ENCODE measurements around the gene STAT2. TPM values are rescaled to one million over a fixed set of nuclear protein-coding genes. Genes with fewer than 3 reads are reported as not detected.
"Not testable (repeated sequence)": the region's sequence is repeated elsewhere in the genome, so short reads cannot be mapped to it uniquely, and the experiment has no call there.

The STAT2 gene
- total RNA-seq, 2 experiments from 2014 or later = 116 to 124 TPM

DNA sequence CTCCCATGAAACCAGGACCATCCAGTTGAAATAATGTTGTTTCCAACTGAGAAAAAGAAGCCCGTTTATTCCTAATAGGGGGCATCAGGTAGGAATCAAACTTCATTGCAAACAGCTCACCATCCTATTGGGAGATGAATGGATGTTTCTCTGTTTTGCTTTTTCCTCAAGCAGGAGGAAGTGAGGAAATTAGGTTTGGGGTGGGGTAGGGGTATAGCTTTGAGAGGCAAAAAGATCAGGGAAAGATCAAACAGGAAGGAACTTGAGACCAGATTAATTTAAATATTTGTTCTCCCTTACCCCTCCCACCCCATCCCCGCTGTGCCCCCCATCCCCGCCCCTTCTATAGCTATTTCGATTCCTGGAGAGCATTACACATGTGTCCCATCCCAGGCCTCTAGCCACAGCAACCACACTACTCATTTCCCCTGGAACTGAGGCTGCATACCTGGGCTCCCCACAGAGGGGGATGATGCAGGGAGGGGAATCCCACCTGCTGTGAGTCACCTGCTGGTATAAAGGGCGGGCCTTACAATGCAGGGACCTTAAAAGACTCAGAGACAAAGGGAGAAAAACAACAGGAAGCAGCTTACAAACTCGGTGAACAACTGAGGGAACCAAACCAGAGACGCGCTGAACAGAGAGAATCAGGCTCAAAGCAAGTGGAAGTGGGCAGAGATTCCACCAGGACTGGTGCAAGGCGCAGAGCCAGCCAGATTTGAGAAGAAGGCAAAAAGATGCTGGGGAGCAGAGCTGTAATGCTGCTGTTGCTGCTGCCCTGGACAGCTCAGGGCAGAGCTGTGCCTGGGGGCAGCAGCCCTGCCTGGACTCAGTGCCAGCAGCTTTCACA lies 21.4 kb downstream of the STAT2 start, which contains the start of gene IL23A:
Gene IL23A, plus strand, starts transcription at position 577 of the 850 bp plus-strand sequence. Its CDS starts 161 bp downstream, at position 738.
- POLR2A ChIA-PET = interaction anchor here (0.6 to 3.2 kb wide), 7 partner anchors 16 to 1153 kb away, joined by 3 to 27 read pairs (median 4); partner anchors contain the start of genes CNPY2 and STAT2
- Mint-ChIP-seq H3K4me3 (peak within 1 kb of the TSS; percentile 73), H3K27me3 (no peaks in the 10 kb centered on the region), H3K27ac (peak within 1 kb of the TSS; percentile 97), H3K9me3 (ENCODE audit: low read depth) (no peaks in the 10 kb centered on the region), H3K36me3 (ENCODE audit: low read depth) (peaks cover 29% of the 10 kb centered on the region), H3K4me1 (peaks cover 47% of the 10 kb centered on the region)
- intact Hi-C loops (cut with DNase I, micrococcal nuclease) = loop anchor here (1.0 to 10.0 kb wide), 8 partner anchors 22 to 746 kb away; partner anchors contain the start of genes STAT2 (in 2 of the 2), CS (in 1 of the 2), NAB2 (in 1 of the 2) and NACA (in 1 of the 2)
- peak; percentile 94 for DNase-seq
- CTCF ChIA-PET = interaction anchor here (0.7 to 1.5 kb wide), 14 partner anchors 9 to 477 kb away, joined by 3 to 6 read pairs (median 3); partner anchors contain the start of genes ANKRD52, RBMS2 and STAT2
- peak; percentile 81 for ATAC-seq

DNA sequence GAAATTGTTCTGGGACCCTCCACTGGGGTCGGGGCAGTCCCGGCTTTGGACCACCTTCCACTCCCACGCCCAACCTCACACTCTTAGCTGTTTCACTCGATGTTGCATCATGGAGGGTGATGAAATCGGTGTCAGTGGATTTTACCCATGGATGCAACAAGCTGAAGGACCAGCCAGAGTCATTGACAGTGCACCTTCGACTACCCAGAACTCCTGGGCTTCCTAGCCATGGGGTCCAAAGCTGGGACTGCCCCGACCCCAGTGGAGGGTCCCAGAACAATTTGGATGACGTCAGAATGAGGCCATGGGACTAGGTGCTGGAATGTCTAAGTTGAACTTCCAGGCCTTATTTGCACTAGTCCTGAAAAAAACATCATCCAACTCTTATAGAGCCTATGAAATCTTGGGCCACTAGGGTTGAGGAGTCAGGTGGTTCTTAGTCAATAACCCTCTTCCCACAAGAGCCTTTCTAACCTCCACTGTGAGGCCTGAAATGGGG lies 22.1 kb downstream of the STAT2 start:
- H3K27ac Mint-ChIP-seq = peak overlapping the region; percentile 83
- ChIA-PET CTCF (interaction anchor here (0.7 to 1.5 kb wide), 8 partner anchors 10 to 476 kb away, joined by 3 to 6 read pairs (median 4); partner anchors contain the start of genes ANKRD52, RBMS2 and STAT2), POLR2A (interaction anchor here (0.6 to 3.2 kb wide), 5 partner anchors 16 to 831 kb away, joined by 3 to 27 read pairs (median 7); partner anchors contain the start of genes CNPY2 and STAT2)
- DNase-seq (no peak), ATAC-seq (no peak)
- H3K9me3 Mint-ChIP-seq (ENCODE audit: low read depth) = no peaks in the 10 kb centered on the region
- H3K36me3 Mint-ChIP-seq (ENCODE audit: low read depth) = peaks cover 22% of the 10 kb centered on the region
- peaks cover 51% of the 10 kb centered on the region for H3K4me1 Mint-ChIP-seq
- H3K27me3 Mint-ChIP-seq = no peaks in the 10 kb centered on the region
- intact Hi-C loops (cut with DNase I, micrococcal nuclease) = loop anchor here (1.0 to 10.0 kb wide), 8 partner anchors 21 to 747 kb away; partner anchors contain the start of genes STAT2 (in 2 of the 2), CS (in 1 of the 2), NAB2 (in 1 of the 2) and NACA (in 1 of the 2)
- peak overlapping the region; percentile 73 for H3K4me3 Mint-ChIP-seq

DNA sequence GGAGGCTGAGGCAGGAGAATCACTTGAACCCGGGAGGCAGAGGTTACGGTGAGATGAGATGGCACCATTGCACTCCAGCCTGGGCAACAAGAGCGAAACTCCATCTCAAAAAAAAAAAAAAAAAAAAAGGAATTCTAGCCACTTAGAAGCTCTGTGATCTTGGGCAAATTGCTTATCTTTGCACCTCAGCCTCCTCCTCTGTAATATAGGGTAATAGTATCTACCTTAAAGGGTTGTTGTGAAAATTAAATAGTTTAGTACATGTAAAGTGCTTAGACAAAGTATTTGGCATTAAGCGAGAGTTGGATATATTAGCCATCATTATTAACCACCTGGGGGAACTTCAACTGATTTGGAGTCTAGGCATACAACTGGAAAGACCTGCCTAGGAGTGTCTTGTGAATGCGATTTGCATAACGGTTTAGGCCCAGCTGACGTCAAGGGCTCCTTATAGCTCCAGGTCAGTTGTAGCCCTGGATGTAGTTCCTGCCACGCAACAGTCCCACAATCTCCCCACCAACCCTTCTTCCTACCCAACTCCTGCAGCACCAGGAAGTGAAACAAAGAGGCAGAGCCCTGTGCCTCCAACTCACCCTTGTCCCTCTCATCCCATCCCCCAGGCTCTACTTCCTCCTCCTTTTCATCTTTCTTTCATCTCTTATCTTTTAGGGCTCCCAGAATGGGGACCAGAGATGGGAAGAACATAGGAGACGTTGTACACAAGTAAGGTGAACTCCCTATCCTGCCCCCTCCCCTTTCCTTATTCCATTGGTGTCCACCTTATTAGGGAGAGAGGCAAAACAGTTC lies 23.3 kb downstream of the STAT2 start:
- DNase-seq (no peak), ATAC-seq (no peak)
- CTCF ChIA-PET = interaction anchor here (0.6 to 1.3 kb wide), 5 partner anchors 11 to 1247 kb away, joined by 3 to 4 read pairs (median 3); partner anchors contain the start of gene STAT2
- H3K27ac Mint-ChIP-seq = peak overlapping the region; percentile 38
- intact Hi-C loops (cut with DNase I, micrococcal nuclease) = loop anchor here in 1 of 2 experiments (10.0 kb wide), 2 partner anchors 388 to 748 kb away; partner anchors contain the start of genes NAB2 and NACA
- no peaks in the 10 kb centered on the region for H3K9me3 Mint-ChIP-seq (ENCODE audit: low read depth)
- H3K4me1 Mint-ChIP-seq = peaks cover 55% of the 10 kb centered on the region
- POLR2A ChIA-PET = interaction anchor here (0.7 to 3.2 kb wide), 2 partner anchors 21 to 119 kb away, joined by 7 to 16 read pairs; partner anchors contain the start of gene CNPY2
- peaks cover 14% of the 10 kb centered on the region for H3K36me3 Mint-ChIP-seq (ENCODE audit: low read depth)
- no peaks in the 10 kb centered on the region for H3K27me3 Mint-ChIP-seq
- H3K4me3 Mint-ChIP-seq = no peak overlapping the region

DNA sequence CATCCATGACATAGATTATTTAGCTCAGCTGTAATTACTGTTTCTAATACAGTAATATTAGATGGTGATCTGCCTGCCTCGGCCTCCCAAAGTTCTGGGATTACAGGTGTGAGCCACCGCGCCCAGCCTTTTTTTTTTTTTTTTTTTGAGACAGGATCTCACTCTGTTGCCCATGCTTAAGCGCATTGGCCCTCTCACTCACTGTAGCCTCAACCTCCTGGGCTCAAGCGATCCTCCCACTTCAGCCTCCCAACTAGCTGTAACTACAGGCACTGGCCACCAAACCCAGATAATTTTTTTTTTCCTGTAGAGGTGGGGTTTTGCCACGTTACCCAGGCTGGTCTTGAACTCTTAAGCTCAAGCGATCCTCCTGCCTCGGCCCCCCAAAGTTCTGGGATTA lies 24.4 kb downstream of the STAT2 start:
- peaks cover 52% of the 10 kb centered on the region for H3K4me1 Mint-ChIP-seq
- H3K4me3 Mint-ChIP-seq; ATAC-seq; POLR2A ChIA-PET; H3K27ac Mint-ChIP-seq; H3K27me3 Mint-ChIP-seq; DNase-seq; H3K9me3 Mint-ChIP-seq (ENCODE audit: low read depth); H3K36me3 Mint-ChIP-seq (ENCODE audit: low read depth): not testable (repeated sequence)
- intact Hi-C loops (cut with DNase I, micrococcal nuclease) = loop anchor here in 1 of 2 experiments (2.0 to 10.0 kb wide), 3 partner anchors 69 to 749 kb away; partner anchors contain the start of genes COQ10A, NAB2 and NACA
- CTCF ChIA-PET = interaction anchor here (0.7 to 0.8 kb wide), 2 partner anchors 12 to 45 kb away, joined by 3 to 4 read pairs; no protein-coding TSS in a partner anchor

DNA sequence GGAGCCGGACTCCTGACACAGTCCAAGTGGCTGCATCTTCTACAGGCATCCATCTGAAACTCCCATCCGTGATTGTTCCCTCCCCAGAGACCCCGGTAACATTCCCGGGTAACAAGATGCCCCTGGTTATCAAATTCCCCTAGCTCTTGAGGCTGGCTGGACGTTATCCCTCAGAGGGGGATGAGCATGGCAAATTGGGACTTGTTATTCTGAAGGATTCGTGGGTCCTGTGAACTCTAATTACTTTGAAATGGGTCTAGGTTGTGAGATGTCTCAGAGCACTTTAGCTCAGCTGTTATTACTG lies 25.5 kb downstream of the STAT2 start:
- POLR2A ChIA-PET = interaction anchor here (0.6 to 2.2 kb wide), 2 partner anchors 13 to 25 kb away, joined by 9 read pairs; partner anchors contain the start of gene STAT2
- no peak for DNase-seq
- Mint-ChIP-seq H3K36me3 (ENCODE audit: low read depth) (peaks cover 7% of the 10 kb centered on the region), H3K27me3 (no peaks in the 10 kb centered on the region), H3K9me3 (ENCODE audit: low read depth) (no peaks in the 10 kb centered on the region), H3K4me1 (peaks cover 42% of the 10 kb centered on the region), H3K4me3 (peak overlapping the region; percentile 83), H3K27ac (peak overlapping the region; percentile 99)
- intact Hi-C loops (cut with DNase I, micrococcal nuclease) = loop anchor here (1.0 to 10.0 kb wide), 11 partner anchors 26 to 750 kb away; partner anchors contain the start of genes ANKRD52 (in 1 of the 2), COQ10A (in 1 of the 2), CS (in 1 of the 2) and NAB2 (in 1 of the 2)
- ATAC-seq = no peak
- CTCF ChIA-PET = interaction anchor here (0.8 to 1.3 kb wide), 2 partner anchors 14 to 130 kb away, joined by 3 to 4 read pairs; no protein-coding TSS in a partner anchor

DNA sequence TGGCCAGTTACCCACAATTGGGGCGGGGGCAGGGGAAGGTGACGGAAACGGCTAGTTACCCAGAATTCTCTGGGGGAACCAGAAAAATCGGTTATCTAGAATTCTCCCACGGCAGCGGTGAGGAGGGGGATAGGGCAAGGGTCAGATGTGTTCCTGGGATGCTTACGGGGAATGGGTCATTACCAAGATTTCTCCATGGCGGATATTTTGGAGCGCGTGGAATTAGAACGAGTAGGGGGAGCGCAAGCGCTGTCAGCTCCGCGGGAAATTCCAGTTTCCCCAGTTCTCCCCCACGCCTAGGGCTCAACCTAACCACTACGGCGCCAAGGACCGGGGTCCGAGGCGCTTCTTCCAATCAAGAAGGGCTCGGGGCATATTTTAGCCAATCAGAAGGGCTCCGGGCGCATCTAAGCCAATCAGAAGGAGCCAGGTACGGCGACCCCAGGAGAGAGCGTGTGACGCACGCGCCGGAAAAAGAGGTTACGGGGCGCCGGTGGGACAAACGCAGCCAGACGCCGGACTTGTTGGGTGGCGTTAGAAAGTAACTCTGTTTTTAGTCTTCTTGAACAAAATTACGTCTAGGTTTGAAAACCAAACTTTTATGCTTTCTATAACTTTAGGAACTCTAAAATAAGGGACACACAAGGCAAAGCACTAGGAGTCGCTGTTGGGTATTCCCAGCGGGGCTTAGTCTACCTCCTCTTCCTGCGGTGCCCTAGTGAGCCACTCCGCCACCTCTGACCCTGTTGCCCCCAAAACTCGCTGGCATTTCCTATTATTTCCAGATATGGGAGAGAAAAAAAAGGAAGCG lies 26.0 kb downstream of the STAT2 start, which contains the start of gene PAN2:
Gene PAN2, minus strand, starts transcription at position 322 of the 811 bp plus-strand sequence. CDS start 906 bp downstream, outside the sequence.
- Mint-ChIP-seq H3K4me1 (peaks cover 37% of the 10 kb centered on the region), H3K4me3 (peak within 1 kb of the TSS; percentile 83), H3K27ac (peak within 1 kb of the TSS; percentile 99), H3K36me3 (ENCODE audit: low read depth) (peaks cover 2% of the 10 kb centered on the region), H3K27me3 (no peaks in the 10 kb centered on the region), H3K9me3 (ENCODE audit: low read depth) (no peaks in the 10 kb centered on the region)
- peak; percentile 88 for ATAC-seq
- ChIA-PET CTCF (interaction anchor here (0.5 to 3.9 kb wide), 13 partner anchors 11 to 355 kb away, joined by 3 to 16 read pairs (median 4); partner anchors contain the start of genes CNPY2 and STAT2), POLR2A (interaction anchor here (0.5 to 2.2 kb wide), 4 partner anchors 14 to 69 kb away, joined by 7 to 10 read pairs (median 9); partner anchors contain the start of genes CNPY2 and STAT2)
- peak; percentile 96 for DNase-seq
- intact Hi-C loops (cut with DNase I, micrococcal nuclease) = loop anchor here (1.0 to 10.0 kb wide), 14 partner anchors 18 to 751 kb away; partner anchors contain the start of genes CS (in 2 of the 2), STAT2 (in 2 of the 2), ANKRD52 (in 1 of the 2) and COQ10A (in 1 of the 2)

DNA sequence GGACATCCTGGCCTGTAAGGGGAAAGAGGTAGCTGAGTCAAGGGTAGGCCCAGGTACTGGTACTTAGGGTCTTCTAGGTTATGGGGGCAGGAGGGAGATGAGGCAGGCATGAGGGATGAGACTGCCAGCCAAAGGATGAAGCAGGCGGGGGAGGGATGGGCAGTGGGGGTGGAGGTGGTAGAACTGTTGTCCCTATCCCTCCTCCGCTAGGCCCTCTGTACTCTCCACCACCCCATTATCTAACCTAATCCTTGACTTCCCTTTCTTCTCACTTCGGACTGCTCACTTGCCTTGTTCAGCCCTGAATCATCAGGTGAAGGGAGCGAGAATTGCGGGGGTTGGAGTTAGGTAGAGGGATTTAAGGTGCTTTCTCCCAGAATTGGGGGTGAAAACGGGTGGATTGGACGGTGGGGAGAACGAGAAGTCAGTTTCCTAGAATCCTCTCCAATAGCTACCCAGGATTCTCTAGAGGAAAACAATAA lies 26.7 kb downstream of the STAT2 start:
- ATAC-seq = peak; percentile 14
- CTCF ChIA-PET = interaction anchor here (0.5 to 3.9 kb wide), 13 partner anchors 11 to 355 kb away, joined by 3 to 16 read pairs (median 4); partner anchors contain the start of genes CNPY2 and STAT2

DNA sequence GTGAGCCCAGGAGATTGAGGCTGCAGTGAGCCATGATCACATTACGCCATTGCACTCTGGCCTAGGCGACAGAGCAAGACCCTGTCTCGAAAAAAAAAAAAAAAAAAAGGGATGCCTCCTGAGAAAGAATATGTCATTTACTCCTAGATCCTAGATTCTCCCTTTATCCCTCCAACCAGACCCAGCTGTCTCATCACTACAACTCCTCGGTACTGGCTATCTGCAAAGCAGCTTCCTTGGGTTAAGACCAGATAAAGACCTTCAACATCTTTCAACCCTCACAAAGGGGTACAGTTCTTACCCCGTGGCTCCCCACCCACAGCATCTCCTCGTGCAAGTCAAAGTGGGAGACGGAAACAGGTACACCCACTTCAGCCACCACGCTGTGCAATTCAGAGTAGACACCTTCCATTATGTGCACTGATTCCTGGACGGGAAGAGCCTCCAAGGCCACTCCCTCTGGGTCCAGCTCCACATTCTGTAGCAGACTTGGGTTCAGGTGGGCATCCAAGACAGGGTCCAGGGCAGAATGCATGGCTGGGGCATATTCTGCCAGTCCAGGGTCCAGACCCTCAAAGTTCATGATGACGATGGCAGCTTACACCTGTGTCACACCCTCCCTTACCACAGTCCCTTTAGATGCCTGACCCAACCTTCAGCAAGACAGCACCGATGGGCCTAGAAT lies 27.3 kb downstream of the STAT2 start:
- no peaks in the 10 kb centered on the region for H3K9me3 Mint-ChIP-seq (ENCODE audit: low read depth)
- ATAC-seq = no peak
- peaks cover 24% of the 10 kb centered on the region for H3K4me1 Mint-ChIP-seq
- peak overlapping the region; percentile 99 for H3K27ac Mint-ChIP-seq
- H3K36me3 Mint-ChIP-seq (ENCODE audit: low read depth) = no peaks in the 10 kb centered on the region
- POLR2A ChIA-PET = interaction anchor here (0.5 to 2.2 kb wide), 3 partner anchors 16 to 68 kb away, joined by 7 to 10 read pairs (median 9); partner anchors contain the start of genes CNPY2 and STAT2
- CTCF ChIA-PET = interaction anchor here (0.7 to 3.9 kb wide), 7 partner anchors 12 to 213 kb away, joined by 3 to 16 read pairs (median 4); partner anchors contain the start of genes CNPY2 and STAT2
- peak overlapping the region; percentile 83 for H3K4me3 Mint-ChIP-seq
- intact Hi-C loops (cut with DNase I, micrococcal nuclease) = loop anchor here in 1 of 2 experiments (1.0 to 10.0 kb wide), 9 partner anchors 16 to 752 kb away; partner anchors contain the start of genes CS, NAB2, NACA and PTGES3
- H3K27me3 Mint-ChIP-seq = no peaks in the 10 kb centered on the region
- DNase-seq = no peak

More for the DNA sequence above, 26.7 kb downstream of the STAT2 start:
- Mint-ChIP-seq H3K9me3 (ENCODE audit: low read depth) (no peaks in the 10 kb centered on the region), H3K27me3 (no peaks in the 10 kb centered on the region), H3K36me3 (ENCODE audit: low read depth) (no peaks in the 10 kb centered on the region), H3K4me3 (peak overlapping the region; percentile 83), H3K4me1 (peaks cover 30% of the 10 kb centered on the region), H3K27ac (peak overlapping the region; percentile 99)
- no peak for DNase-seq
- intact Hi-C loops (cut with DNase I, micrococcal nuclease) = loop anchor here in 1 of 2 experiments (1.0 to 10.0 kb wide), 9 partner anchors 17 to 752 kb away; partner anchors contain the start of genes CS, NAB2, NACA and PTGES3
- POLR2A ChIA-PET = interaction anchor here (0.5 to 2.2 kb wide), 3 partner anchors 17 to 68 kb away, joined by 7 to 10 read pairs (median 9); partner anchors contain the start of genes CNPY2 and STAT2

All from activated CD4-positive, alpha-beta T cell treated with anti-CD3 and anti-CD28 coated beads for 36 hours (primary cell).